GM12878 (cell line): ENCODE data around the gene C2orf69. TPM values are rescaled to one million over a fixed set of nuclear protein-coding genes. Genes with fewer than 3 reads are reported as not detected.

Source experiments
- HCFC1 ChIP-seq: fragments of 150-350 bp; IDR thresholded peaks from 2 replicates; pipeline ENCODE4 v1.6.1; 2014; ENCODE audit warnings: low read length
- HDAC2 ChIP-seq: fragments of 200-600 bp; sonication (generic); IDR thresholded peaks from 2 replicates; pipeline ENCODE4 v1.6.1; 2017
- polyA plus RNA-seq, 11 experiments: library from polyadenylated mRNA; depleted of rRNA in 4 of 11; unstranded in 6 of 11; stranded (reverse) in 5 of 11; fragments of >200 nt; fragmentation: Nextera tagmentation in 4 of 11; fragmentation: Illumina TruSeq in 1 of 11; extraction: Ambion mirVana in 4 of 11; extraction: Trizol in 1 of 11; gene quantifications; 1 replicate in 1 of 11; 2 replicates in 10 of 11; pipeline versions ENCODE4 v1.2.1 to v1.2.3, GENCODE V29; 2011 to 2016; ENCODE audit warnings: inconsistent platforms in 2 of 11, missing spikeins in 2 of 11, low read depth in 1 of 11
- total RNA-seq, 4 experiments: library from RNA; depleted of rRNA in 3 of 4; stranded (reverse); fragments of >200 nt in 3 of 4; fragmentation: Illumina TruSeq in 1 of 4; extraction: Trizol in 1 of 4; gene quantifications; 2 replicates each; pipeline versions ENCODE4 v1.2.1 to v1.2.3, GENCODE V29; 2013 to 2021
- TF ChIP-seq, protein P1 (sequence below): fragments of 150-350 bp; IDR thresholded peaks from 2 replicates; pipeline ENCODE4 v1.6.1; 2014; ENCODE audit warnings: mild to moderate bottlenecking, low read depth, low read length
- TF ChIP-seq, protein P2 (sequence below), 3 experiments: IDR thresholded peaks in 2 of 3; conservative IDR thresholded peaks in 1 of 3; 2 replicates each; pipeline ENCODE4 v1.5.1; 2011; ENCODE audit warnings: low read depth in 3 of 3, low read length in 3 of 3, mild to moderate bottlenecking in 3 of 3, control low read depth in 2 of 3, moderate library complexity in 2 of 3, inconsistent platforms in 1 of 3, mixed read lengths in 1 of 3; ENCODE audit not compliant: control insufficient read depth in 2 of 3, insufficient read depth in 1 of 3; ENCODE audit errors: extremely low read depth in 1 of 3
- TF ChIP-seq, protein P3 (sequence below): fragments of 450-650 bp; IDR thresholded peaks from 2 replicates; pipeline ENCODE4 v1.6.1; 2018; ENCODE audit warnings: borderline replicate concordance, mild to moderate bottlenecking; ENCODE audit not compliant: partially characterized antibody
- TF ChIP-seq, protein P4 (sequence below): IDR thresholded peaks from 2 replicates; pipeline ENCODE4 v1.6.1; 2012; ENCODE audit warnings: low read depth, low read length, improper control_type of control experiment

The C2orf69 gene
- total and polyA plus RNA-seq, 10 of the 15 experiments (the other 5 are each of a cell fraction or from before 2014, with no cell fraction given) = 6.3 to 20.3 (median 11.1) TPM

DNA sequence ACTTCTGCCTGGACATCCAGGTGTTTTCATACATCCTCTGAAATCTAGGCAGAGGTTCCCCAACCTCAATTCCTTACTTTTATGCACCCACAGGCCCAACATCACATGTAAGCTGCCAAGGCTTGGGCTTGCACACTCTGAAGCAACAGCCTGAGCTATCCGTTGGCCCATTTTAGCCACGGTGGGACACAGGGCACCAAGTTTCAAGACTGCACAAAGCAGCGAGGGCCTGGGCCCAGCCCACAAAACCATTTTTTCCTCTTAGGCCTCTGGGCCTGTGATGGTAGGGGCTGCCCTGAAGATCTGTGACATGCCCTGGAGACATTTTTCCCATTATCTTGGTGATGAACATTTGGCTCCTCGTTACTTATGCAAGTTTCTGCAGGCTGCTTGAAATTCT is 5.9 kb downstream of the C2orf69 start (continued):
- TF ChIP-seq, protein P1, sequence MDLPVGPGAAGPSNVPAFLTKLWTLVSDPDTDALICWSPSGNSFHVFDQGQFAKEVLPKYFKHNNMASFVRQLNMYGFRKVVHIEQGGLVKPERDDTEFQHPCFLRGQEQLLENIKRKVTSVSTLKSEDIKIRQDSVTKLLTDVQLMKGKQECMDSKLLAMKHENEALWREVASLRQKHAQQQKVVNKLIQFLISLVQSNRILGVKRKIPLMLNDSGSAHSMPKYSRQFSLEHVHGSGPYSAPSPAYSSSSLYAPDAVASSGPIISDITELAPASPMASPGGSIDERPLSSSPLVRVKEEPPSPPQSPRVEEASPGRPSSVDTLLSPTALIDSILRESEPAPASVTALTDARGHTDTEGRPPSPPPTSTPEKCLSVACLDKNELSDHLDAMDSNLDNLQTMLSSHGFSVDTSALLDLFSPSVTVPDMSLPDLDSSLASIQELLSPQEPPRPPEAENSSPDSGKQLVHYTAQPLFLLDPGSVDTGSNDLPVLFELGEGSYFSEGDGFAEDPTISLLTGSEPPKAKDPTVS = no peak
- TF ChIP-seq, protein P2, sequence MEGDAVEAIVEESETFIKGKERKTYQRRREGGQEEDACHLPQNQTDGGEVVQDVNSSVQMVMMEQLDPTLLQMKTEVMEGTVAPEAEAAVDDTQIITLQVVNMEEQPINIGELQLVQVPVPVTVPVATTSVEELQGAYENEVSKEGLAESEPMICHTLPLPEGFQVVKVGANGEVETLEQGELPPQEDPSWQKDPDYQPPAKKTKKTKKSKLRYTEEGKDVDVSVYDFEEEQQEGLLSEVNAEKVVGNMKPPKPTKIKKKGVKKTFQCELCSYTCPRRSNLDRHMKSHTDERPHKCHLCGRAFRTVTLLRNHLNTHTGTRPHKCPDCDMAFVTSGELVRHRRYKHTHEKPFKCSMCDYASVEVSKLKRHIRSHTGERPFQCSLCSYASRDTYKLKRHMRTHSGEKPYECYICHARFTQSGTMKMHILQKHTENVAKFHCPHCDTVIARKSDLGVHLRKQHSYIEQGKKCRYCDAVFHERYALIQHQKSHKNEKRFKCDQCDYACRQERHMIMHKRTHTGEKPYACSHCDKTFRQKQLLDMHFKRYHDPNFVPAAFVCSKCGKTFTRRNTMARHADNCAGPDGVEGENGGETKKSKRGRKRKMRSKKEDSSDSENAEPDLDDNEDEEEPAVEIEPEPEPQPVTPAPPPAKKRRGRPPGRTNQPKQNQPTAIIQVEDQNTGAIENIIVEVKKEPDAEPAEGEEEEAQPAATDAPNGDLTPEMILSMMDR (IDR thresholded peaks at IDR 0.05 in 2 of 3, conservative IDR thresholded peaks at IDR 0.05 in 1 of 3; ENCODE audit: control insufficient read depth in 2 of 3, extremely low read depth in 1 of 3, insufficient read depth in 1 of 3, low read depth in 3 of 3, low read length in 3 of 3) = no peak
- TF ChIP-seq HDAC2 (no peak), HCFC1 (no peak)
- TF ChIP-seq, protein P3, sequence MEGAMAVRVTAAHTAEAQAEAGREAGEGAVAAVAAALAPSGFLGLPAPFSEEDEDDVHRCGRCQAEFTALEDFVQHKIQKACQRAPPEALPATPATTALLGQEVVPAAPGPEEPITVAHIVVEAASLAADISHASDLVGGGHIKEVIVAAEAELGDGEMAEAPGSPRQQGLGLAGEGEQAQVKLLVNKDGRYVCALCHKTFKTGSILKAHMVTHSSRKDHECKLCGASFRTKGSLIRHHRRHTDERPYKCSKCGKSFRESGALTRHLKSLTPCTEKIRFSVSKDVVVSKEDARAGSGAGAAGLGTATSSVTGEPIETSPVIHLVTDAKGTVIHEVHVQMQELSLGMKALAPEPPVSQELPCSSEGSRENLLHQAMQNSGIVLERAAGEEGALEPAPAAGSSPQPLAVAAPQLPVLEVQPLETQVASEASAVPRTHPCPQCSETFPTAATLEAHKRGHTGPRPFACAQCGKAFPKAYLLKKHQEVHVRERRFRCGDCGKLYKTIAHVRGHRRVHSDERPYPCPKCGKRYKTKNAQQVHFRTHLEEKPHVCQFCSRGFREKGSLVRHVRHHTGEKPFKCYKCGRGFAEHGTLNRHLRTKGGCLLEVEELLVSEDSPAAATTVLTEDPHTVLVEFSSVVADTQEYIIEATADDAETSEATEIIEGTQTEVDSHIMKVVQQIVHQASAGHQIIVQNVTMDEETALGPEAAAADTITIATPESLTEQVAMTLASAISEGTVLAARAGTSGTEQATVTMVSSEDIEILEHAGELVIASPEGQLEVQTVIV = no peak
- TF ChIP-seq, protein P4, sequence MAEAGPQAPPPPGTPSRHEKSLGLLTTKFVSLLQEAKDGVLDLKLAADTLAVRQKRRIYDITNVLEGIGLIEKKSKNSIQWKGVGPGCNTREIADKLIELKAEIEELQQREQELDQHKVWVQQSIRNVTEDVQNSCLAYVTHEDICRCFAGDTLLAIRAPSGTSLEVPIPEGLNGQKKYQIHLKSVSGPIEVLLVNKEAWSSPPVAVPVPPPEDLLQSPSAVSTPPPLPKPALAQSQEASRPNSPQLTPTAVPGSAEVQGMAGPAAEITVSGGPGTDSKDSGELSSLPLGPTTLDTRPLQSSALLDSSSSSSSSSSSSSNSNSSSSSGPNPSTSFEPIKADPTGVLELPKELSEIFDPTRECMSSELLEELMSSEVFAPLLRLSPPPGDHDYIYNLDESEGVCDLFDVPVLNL = no peak
